Amniotic epithelial cell (primary cell): ENCODE measurements around the gene HACD1.

ENCODE experiments used
- DNase-seq: peaks from one replicate; pipeline ENCODE4 v3.0.0-alpha.2; 2010; ENCODE audit warnings: low read depth

The HACD1 gene

GRCh38 chr10:17585016-17585415 lies 32.2 kb downstream of the HACD1 start:
- no peak for DNase-seq

- no peak for DNase-seq
These were observed 36.3 kb downstream of the HACD1 start for GRCh38 chr10:17580885-17581284.

GRCh38 chr10:17578603-17579002 lies 38.6 kb downstream of the HACD1 start:
- DNase-seq, result no peak

GRCh38 chr10:17576768-17577167 lies 40.4 kb downstream of the HACD1 start:
- DNase-seq, result peak; percentile 7

GRCh38 chr10:17564911-17565310 lies 52.3 kb downstream of the HACD1 start:
- DNase-seq, result no peak

- DNase-seq, result no peak
These were observed 53.7 kb downstream of the HACD1 start for GRCh38 chr10:17563452-17563851.

- DNase-seq, result peak; percentile 60
These were observed 54.6 kb downstream of the HACD1 start for GRCh38 chr10:17562614-17563013.

GRCh38 chr10:17561111-17561510 lies 56.1 kb downstream of the HACD1 start:
- DNase-seq, result peak; percentile 21

GRCh38 chr10:17557459-17557858 lies 59.7 kb downstream of the HACD1 start:
- no peak for DNase-seq

GRCh38 chr10:17548770-17549169 lies 68.4 kb downstream of the HACD1 start:
- DNase-seq, result peak; percentile 92

- no peak for DNase-seq
These were observed 69.0 kb downstream of the HACD1 start for GRCh38 chr10:17548162-17548561.

GRCh38 chr10:17547060-17547459 lies 70.1 kb downstream of the HACD1 start:
- DNase-seq, result peak; percentile 73

GRCh38 chr10:17544465-17544864 lies 72.7 kb downstream of the HACD1 start:
- peak; percentile 31 for DNase-seq
